Measurements from ENCODE around the gene GTSF1L.

- TF ChIP-seq, protein P1, sequence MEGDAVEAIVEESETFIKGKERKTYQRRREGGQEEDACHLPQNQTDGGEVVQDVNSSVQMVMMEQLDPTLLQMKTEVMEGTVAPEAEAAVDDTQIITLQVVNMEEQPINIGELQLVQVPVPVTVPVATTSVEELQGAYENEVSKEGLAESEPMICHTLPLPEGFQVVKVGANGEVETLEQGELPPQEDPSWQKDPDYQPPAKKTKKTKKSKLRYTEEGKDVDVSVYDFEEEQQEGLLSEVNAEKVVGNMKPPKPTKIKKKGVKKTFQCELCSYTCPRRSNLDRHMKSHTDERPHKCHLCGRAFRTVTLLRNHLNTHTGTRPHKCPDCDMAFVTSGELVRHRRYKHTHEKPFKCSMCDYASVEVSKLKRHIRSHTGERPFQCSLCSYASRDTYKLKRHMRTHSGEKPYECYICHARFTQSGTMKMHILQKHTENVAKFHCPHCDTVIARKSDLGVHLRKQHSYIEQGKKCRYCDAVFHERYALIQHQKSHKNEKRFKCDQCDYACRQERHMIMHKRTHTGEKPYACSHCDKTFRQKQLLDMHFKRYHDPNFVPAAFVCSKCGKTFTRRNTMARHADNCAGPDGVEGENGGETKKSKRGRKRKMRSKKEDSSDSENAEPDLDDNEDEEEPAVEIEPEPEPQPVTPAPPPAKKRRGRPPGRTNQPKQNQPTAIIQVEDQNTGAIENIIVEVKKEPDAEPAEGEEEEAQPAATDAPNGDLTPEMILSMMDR (IDR thresholded peaks at IDR 0.05; ENCODE audit: insufficient read depth, low read depth, low read length) = no peak
- TF ChIP-seq EZH2 (IDR thresholded peaks at IDR 0.05; ENCODE audit: insufficient read depth, low read length) = no peak
These were observed 37.6 kb downstream of the GTSF1L start for GRCh38 chr20:43689165-43689564.
